ENCODE data around the gene UTS2B.

DNA sequence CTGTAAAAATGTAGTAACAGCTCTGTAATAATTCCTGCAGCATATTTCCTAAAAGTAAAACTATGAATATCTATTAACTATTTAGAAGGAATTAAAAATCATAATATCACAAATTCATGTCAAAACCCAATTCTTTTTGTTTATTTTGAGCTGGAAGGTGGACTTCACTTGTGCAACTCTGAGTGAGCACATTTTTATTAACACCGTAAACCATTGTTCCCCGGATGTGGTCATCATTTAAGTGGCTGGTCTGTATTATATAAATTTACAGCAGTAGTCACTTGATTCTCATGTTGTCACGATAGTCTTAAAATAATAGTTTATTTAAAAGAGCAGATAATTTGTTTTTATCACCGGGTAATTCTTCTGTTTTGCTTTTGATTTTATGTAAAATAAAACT lies 43.0 kb upstream of the UTS2B start:
- no peak for TF ChIP-seq CTCF (IDR thresholded peaks at IDR 0.05)
- TF ChIP-seq POLR2A (IDR thresholded peaks at IDR 0.05), result no peak
